CD14-positive monocyte (primary cell): ENCODE measurements around the gene ARHGEF1. TPM values are rescaled to one million over a fixed set of nuclear protein-coding genes. Genes with fewer than 3 reads are reported as not detected.

ENCODE experiments used
- DNase-seq, 3 donors: peaks; one replicate each; pipeline ENCODE4 v3.0.0-alpha.2; 2011 to 2022
- H2AFZ ChIP-seq: 2 replicates; pipeline ENCODE4 v1.6.0; 2012; ENCODE audit warnings: mild to moderate bottlenecking, low read depth, low read length, inconsistent platforms; ENCODE audit not compliant: insufficient read depth, poor library complexity, severe bottlenecking
- H3K27ac ChIP-seq, 2 donors: 1 replicate in 1 of 2; 2 replicates in 1 of 2; pipeline ENCODE4 v1.5.1; 2012 to 2013; ENCODE audit warnings: low read length in 2 of 2, control low read depth in 1 of 2, inconsistent platforms in 1 of 2, low read depth in 1 of 2, mild to moderate bottlenecking in 1 of 2
- H3K27me3 ChIP-seq, 2 donors: one replicate each; pipeline versions ENCODE4 v1.6.0 to v1.6.1; 2011 to 2013; ENCODE audit warnings: low read length in 2 of 2; ENCODE audit not compliant: control insufficient read depth in 2 of 2, insufficient read depth in 2 of 2
- H3K36me3 ChIP-seq, 2 donors: replicated peaks in 1 of 2; 1 replicate in 1 of 2; 2 replicates in 1 of 2; pipeline versions ENCODE4 v1.5.1 to v1.6.1; 2012 to 2013; ENCODE audit warnings: low read length in 2 of 2, control low read depth in 1 of 2, inconsistent platforms in 1 of 2, mild to moderate bottlenecking in 1 of 2; ENCODE audit not compliant: insufficient read depth in 2 of 2, control insufficient read depth in 1 of 2
- H3K4me1 ChIP-seq, 2 donors: 1 replicate in 1 of 2; 2 replicates in 1 of 2; pipeline versions ENCODE4 v1.5.1 to v1.6.1; 2012 to 2013; ENCODE audit warnings: low read length in 2 of 2, control low read depth in 1 of 2, inconsistent platforms in 1 of 2, mild to moderate bottlenecking in 1 of 2, moderate library complexity in 1 of 2; ENCODE audit not compliant: insufficient read depth in 2 of 2, control insufficient read depth in 1 of 2
- H3K4me2 ChIP-seq: replicated peaks from 2 replicates; pipeline ENCODE3; 2012; ENCODE audit warnings: low read length, moderate library complexity, mild to moderate bottlenecking; ENCODE audit not compliant: poor library complexity, severe bottlenecking; ENCODE audit errors: extremely low read depth
- H3K4me3 ChIP-seq, 3 experiments: fragments of 200-600 bp in 1 of 3; sonication (generic) in 1 of 3; replicated peaks in 1 of 3; 1 replicate in 2 of 3; 2 replicates in 1 of 3; pipeline ENCODE4 v1.5.1; 2011 to 2013; ENCODE audit warnings: low read length in 3 of 3, mild to moderate bottlenecking in 3 of 3, control low read depth in 2 of 3, low read depth in 2 of 3, inconsistent platforms in 1 of 3, moderate library complexity in 1 of 3
- H3K79me2 ChIP-seq: 2 replicates; pipeline ENCODE4 v1.6.0; 2012; ENCODE audit warnings: mild to moderate bottlenecking, control low read depth, inconsistent platforms, low read length, moderate library complexity; ENCODE audit not compliant: insufficient read depth
- H3K9ac ChIP-seq: 2 replicates; pipeline ENCODE4 v1.6.0; 2017; ENCODE audit warnings: low read length, mild to moderate bottlenecking; ENCODE audit not compliant: insufficient read depth, poor library complexity, severe bottlenecking
- H3K9me3 ChIP-seq, 2 donors: replicated peaks in 1 of 2; 1 replicate in 1 of 2; 2 replicates in 1 of 2; pipeline versions ENCODE4 v1.5.1 to v1.6.1; 2012 to 2013; ENCODE audit warnings: low read length in 2 of 2, control low read depth in 1 of 2; ENCODE audit not compliant: control insufficient read depth in 1 of 2, insufficient read depth in 1 of 2
- H4K20me1 ChIP-seq: 2 replicates; pipeline ENCODE4 v1.6.0; 2012; ENCODE audit warnings: mild to moderate bottlenecking, low read length, control low read depth, moderate library complexity; ENCODE audit not compliant: insufficient read depth
- H3K27ac Mint-ChIP-seq, 7 donors: one replicate each; pipeline ENCODE4 v1.8.0; 2020; ENCODE audit warnings: mild to moderate bottlenecking in 7 of 7, mixed read lengths in 7 of 7, moderate library complexity in 6 of 7, inconsistent platforms in 2 of 7
- H3K27me3 Mint-ChIP-seq, 3 donors: one replicate each; pipeline ENCODE4 v1.8.0; 2021 to 2022; ENCODE audit warnings: low read depth in 3 of 3, mild to moderate bottlenecking in 3 of 3, mixed read lengths in 3 of 3, moderate library complexity in 3 of 3, inconsistent platforms in 1 of 3
- H3K36me3 Mint-ChIP-seq, 2 donors: one replicate each; pipeline ENCODE4 v1.8.0; 2020; ENCODE audit warnings: mixed read lengths in 2 of 2, inconsistent platforms in 1 of 2, mild to moderate bottlenecking in 1 of 2
- H3K4me1 Mint-ChIP-seq: one replicate; pipeline ENCODE4 v1.8.0; 2020; ENCODE audit warnings: mild to moderate bottlenecking, mixed read lengths
- H3K4me3 Mint-ChIP-seq, 2 donors: one replicate each; pipeline ENCODE4 v1.8.0; 2020; ENCODE audit warnings: mild to moderate bottlenecking in 2 of 2, mixed read lengths in 2 of 2, moderate library complexity in 1 of 2
- H3K9me3 Mint-ChIP-seq, 7 donors: one replicate each; pipeline ENCODE4 v1.8.0; 2020 to 2022; ENCODE audit warnings: mixed read lengths in 7 of 7, mild to moderate bottlenecking in 6 of 7, moderate library complexity in 6 of 7, inconsistent platforms in 2 of 7
- WGBS: methylation state at CpG from one replicate; pipeline ENCODE4 v1.1.5; 2013; ENCODE audit warnings: missing lambda C conversion rate; ENCODE audit not compliant: insufficient coverage; 5-methylcytosine and 5-hydroxymethylcytosine counted together
- intact Hi-C, 2 donors: fragments of 100-400 bp; cut with micrococcal nuclease; formaldehyde crosslinking; loops; one replicate each; pipeline versions ENCODE4 v1.15.0 to v1.15.1; 2023
- polyA plus RNA-seq, 3 donors: library from polyadenylated mRNA; depleted of rRNA in 1 of 3; unstranded in 2 of 3; stranded (reverse) in 1 of 3; fragments of 300-500 nt in 2 of 3; fragments of >200 nt in 1 of 3; fragmentation: Illumina TruSeq in 2 of 3; gene quantifications; 1 replicate in 2 of 3; 2 replicates in 1 of 3; pipeline ENCODE4 v1.2.3, GENCODE V29; 2012 to 2021
- TF ChIP-seq, protein P1 (sequence below): fragments of 200-600 bp; IDR thresholded peaks from one replicate; pipeline ENCODE4 v1.8.0; 2022; ENCODE audit warnings: antibody characterized with exemption, mild to moderate bottlenecking

The ARHGEF1 gene
- polyA plus RNA-seq, 3 donors, result 82.8 to 622 (median 95.5) TPM

DNA sequence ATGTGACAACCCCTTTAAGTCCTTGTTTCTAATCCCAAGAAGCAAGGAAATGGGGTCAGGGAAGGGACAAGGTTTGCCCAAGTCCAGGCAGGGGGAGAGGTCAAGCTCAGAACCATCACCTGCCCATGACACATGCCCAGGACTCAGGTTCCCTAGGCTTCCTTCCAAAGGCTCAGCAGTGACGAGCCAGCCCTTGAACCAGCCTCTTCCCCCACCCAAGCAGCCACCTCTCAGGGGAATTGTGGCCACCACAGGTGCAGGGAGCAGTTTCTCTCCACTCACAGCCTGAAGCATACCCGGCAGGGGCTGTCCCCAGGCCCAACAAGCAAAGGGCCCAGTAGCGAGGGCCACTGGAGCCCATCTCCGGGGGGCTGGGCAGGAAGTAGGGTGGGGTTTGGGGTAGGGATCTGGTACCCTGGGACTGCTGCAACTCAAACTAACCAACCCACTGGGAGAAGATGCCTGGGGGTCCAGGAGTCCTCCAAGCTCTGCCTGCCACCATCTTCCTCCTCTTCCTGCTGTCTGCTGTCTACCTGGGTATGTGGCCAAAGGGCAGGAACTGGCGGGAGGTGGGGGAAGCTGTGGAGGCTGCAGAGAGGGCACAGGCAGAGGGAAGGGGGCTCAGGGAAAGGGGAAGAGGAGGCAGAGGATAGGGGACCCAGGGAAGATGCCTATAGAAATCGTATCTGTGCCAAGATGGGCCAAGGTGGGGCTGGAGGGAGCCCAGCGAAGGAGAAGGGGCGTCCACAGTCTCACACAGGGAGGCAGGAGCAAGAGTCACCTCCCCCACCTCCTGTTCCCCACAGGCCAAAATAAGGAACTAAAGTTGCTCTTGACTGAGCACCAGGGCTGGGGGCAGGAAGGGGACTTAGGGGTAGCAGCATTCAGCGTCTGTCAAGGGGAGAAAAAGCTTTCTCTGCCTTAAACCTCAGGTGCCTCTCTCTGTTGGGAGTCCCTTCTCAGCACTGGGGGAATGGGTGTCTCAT lies 5.8 kb upstream of the ARHGEF1 start, which contains the start of gene CD79A:
Gene CD79A, plus strand, starts transcription at position 433 of the 986 bp plus-strand sequence. Its CDS starts 26 bp downstream, at position 459.
- Mint-ChIP-seq H3K36me3 (peaks cover 0 to 4% of the 10 kb centered on the region in 2 donors), H3K4me1 (peaks cover 73% of the 10 kb centered on the region), H3K27ac (peak within 1 kb of the TSS; percentile 75 to 92 (median 87)), H3K9me3 (peaks cover 0 to 4% (median 0%) of the 10 kb centered on the region in 7 donors), H3K4me3 (peak within 1 kb of the TSS; percentile 67 to 84), H3K27me3 (peaks cover 0 to 1% (median 0%) of the 10 kb centered on the region in 3 donors)
- H3K79me2 ChIP-seq, result no peaks in the 10 kb centered on the region
- intact Hi-C loops, result no loop called here
- DNase-seq, result peak; percentile 54 to 70 (median 57)
- no peaks in the 10 kb centered on the region for H3K9me3 ChIP-seq
- peaks cover 68 to 76% of the 10 kb centered on the region in 2 donors for H3K4me1 ChIP-seq
- peak within 1 kb of the TSS in 2 of 3 experiments; percentile 1 to 66 for H3K4me3 ChIP-seq
- peak within 1 kb of the TSS; percentile 78 for H2AFZ ChIP-seq
- H3K36me3 ChIP-seq, result peaks cover 0 to 2% of the 10 kb centered on the region in 2 donors
- WGBS, result 10% methylated on average over 2 of the region's 9 CpGs
- TF ChIP-seq, protein P1, sequence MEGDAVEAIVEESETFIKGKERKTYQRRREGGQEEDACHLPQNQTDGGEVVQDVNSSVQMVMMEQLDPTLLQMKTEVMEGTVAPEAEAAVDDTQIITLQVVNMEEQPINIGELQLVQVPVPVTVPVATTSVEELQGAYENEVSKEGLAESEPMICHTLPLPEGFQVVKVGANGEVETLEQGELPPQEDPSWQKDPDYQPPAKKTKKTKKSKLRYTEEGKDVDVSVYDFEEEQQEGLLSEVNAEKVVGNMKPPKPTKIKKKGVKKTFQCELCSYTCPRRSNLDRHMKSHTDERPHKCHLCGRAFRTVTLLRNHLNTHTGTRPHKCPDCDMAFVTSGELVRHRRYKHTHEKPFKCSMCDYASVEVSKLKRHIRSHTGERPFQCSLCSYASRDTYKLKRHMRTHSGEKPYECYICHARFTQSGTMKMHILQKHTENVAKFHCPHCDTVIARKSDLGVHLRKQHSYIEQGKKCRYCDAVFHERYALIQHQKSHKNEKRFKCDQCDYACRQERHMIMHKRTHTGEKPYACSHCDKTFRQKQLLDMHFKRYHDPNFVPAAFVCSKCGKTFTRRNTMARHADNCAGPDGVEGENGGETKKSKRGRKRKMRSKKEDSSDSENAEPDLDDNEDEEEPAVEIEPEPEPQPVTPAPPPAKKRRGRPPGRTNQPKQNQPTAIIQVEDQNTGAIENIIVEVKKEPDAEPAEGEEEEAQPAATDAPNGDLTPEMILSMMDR, result no peak
- peak within 1 kb of the TSS; percentile 43 to 92 for H3K27ac ChIP-seq
- H4K20me1 ChIP-seq, result peaks cover under 1% of the 10 kb centered on the region
- peak within 1 kb of the TSS; percentile 66 for H3K9ac ChIP-seq
- H3K27me3 ChIP-seq, result no peaks in the 10 kb centered on the region
- peak within 1 kb of the TSS; percentile 78 for H3K4me2 ChIP-seq
